COLO668 (cell line): ENCODE results near the gene PHC3.
"Not testable (repeated sequence)": the region's sequence is repeated elsewhere in the genome, so short reads cannot be mapped to it uniquely, and the experiment has no call there.

ENCODE experiments used
- DNase-seq: peaks from one replicate; lab custom pipeline; 2025; ENCODE audit not compliant: unreplicated experiment; lab: John Stamatoyannopoulos, UW

Gene PHC3

GRCh38 chr3:170180908-170181885 lies at the start of gene PHC3:
Gene PHC3 (minus strand): TSS chr3:170181733. CDS start chr3:170181715, 18 bp downstream.
- peak; percentile 84 for DNase-seq

- no peak for DNase-seq
These were observed 46.7 kb upstream of the PHC3 start for GRCh38 chr3:170228093-170228766.

- DNase-seq: no peak
These were observed 45.0 kb upstream of the PHC3 start for GRCh38 chr3:170226426-170226960.

GRCh38 chr3:170225166-170225565 lies 43.6 kb upstream of the PHC3 start:
- DNase-seq: no peak

- DNase-seq: no peak
These were observed 41.4 kb upstream of the PHC3 start for GRCh38 chr3:170222647-170223541.

GRCh38 chr3:170221924-170222646 lies 40.6 kb upstream of the PHC3 start, which contains the start of gene PRKCI:
Gene PRKCI (plus strand): TSS chr3:170222424. CDS start chr3:170222670, 246 bp downstream.
- peak; percentile 91 for DNase-seq

GRCh38 chr3:170220871-170221270 lies 39.3 kb upstream of the PHC3 start:
- no peak for DNase-seq

GRCh38 chr3:170219850-170220249 lies 38.3 kb upstream of the PHC3 start:
- no peak for DNase-seq

- no peak for DNase-seq
These were observed 30.1 kb upstream of the PHC3 start for GRCh38 chr3:170211668-170212067.

GRCh38 chr3:170207717-170208116 lies 26.2 kb upstream of the PHC3 start:
- no peak for DNase-seq

GRCh38 chr3:170206164-170206762 lies 24.7 kb upstream of the PHC3 start:
- DNase-seq: not testable (repeated sequence)

GRCh38 chr3:170205302-170205701 lies 23.8 kb upstream of the PHC3 start:
- no peak for DNase-seq

- no peak for DNase-seq
These were observed 23.0 kb upstream of the PHC3 start for GRCh38 chr3:170204509-170204908.

- DNase-seq: no peak
These were observed 22.5 kb upstream of the PHC3 start for GRCh38 chr3:170204023-170204472.

GRCh38 chr3:170203457-170203856 lies 21.9 kb upstream of the PHC3 start:
- DNase-seq: no peak

- DNase-seq: no peak
These were observed 20.0 kb upstream of the PHC3 start for GRCh38 chr3:170201527-170201926.

- no peak for DNase-seq
These were observed 19.5 kb upstream of the PHC3 start for GRCh38 chr3:170200987-170201386.

- no peak for DNase-seq
These were observed 15.3 kb upstream of the PHC3 start for GRCh38 chr3:170196833-170197232.

GRCh38 chr3:170195759-170196158 lies 14.2 kb upstream of the PHC3 start:
- not testable (repeated sequence) for DNase-seq
